CD4-positive, alpha-beta T cell (primary cell): ENCODE results near the gene SGIP1. TPM values are rescaled to one million over a fixed set of nuclear protein-coding genes. Genes with fewer than 3 reads are reported as not detected.

Experiments used
- ATAC-seq: fragments of 200-7000 bp; cut with Tn5 transposase; one replicate; pipeline ENCODE4 v1.10.0; 2022; ENCODE audit warnings: mild to moderate bottlenecking; ENCODE audit not compliant: poor library complexity
- CTCF ChIA-PET: fragments of 350-600 bp; sonication (Branson Sonifier 250); formaldehyde crosslinking; loops from one replicate; lab custom pipeline; 2021; ENCODE audit warnings: antibody characterized with exemption, inconsistent platforms; lab: Charles Lee
- POLR2A ChIA-PET: fragments of 350-600 bp; sonication (Branson Sonifier 250); formaldehyde crosslinking; loops from one replicate; lab custom pipeline; 2021; ENCODE audit warnings: antibody characterized with exemption, inconsistent platforms; lab: Charles Lee
- DNase-seq, 14 experiments: peaks; one replicate each; pipeline ENCODE4 v3.0.0-alpha.2; 2013 to 2020; ENCODE audit warnings: mixed read lengths in 2 of 14
- H3K27ac ChIP-seq, 2 donors: one replicate each; pipeline versions ENCODE4 v1.5.1 to v1.7.0; 2013; ENCODE audit warnings: low read length in 2 of 2, low read depth in 1 of 2, mild to moderate bottlenecking in 1 of 2
- H3K27me3 ChIP-seq, 2 experiments: 1 replicate in 1 of 2; 2 replicates in 1 of 2; pipeline versions ENCODE4 v1.6.1 to v1.7.0; 2013; ENCODE audit warnings: low read length in 2 of 2, control low read depth in 1 of 2, mild to moderate bottlenecking in 1 of 2, moderate library complexity in 1 of 2; ENCODE audit not compliant: insufficient read depth in 2 of 2, control insufficient read depth in 1 of 2
- H3K36me3 ChIP-seq: one replicate; pipeline ENCODE4 v1.6.1; 2013; ENCODE audit warnings: low read length, control low read depth; ENCODE audit not compliant: insufficient read depth
- H3K4me1 ChIP-seq: one replicate; pipeline ENCODE4 v1.6.1; 2013; ENCODE audit warnings: low read length, control low read depth; ENCODE audit not compliant: insufficient read depth
- H3K4me3 ChIP-seq: one replicate; pipeline ENCODE4 v1.5.1; 2013; ENCODE audit warnings: mild to moderate bottlenecking, low read length, moderate library complexity
- H3K9me3 ChIP-seq, 2 experiments: 1 replicate in 1 of 2; 2 replicates in 1 of 2; pipeline versions ENCODE4 v1.6.1 to v1.7.0; 2013; ENCODE audit warnings: low read length in 2 of 2, mild to moderate bottlenecking in 2 of 2, control low read depth in 1 of 2, moderate library complexity in 1 of 2; ENCODE audit not compliant: control insufficient read depth in 1 of 2, insufficient read depth in 1 of 2
- H3K27ac Mint-ChIP-seq: one replicate; pipeline ENCODE4 v1.8.0; 2020; ENCODE audit warnings: mixed read lengths
- H3K27me3 Mint-ChIP-seq: one replicate; pipeline ENCODE4 v1.8.0; 2021; ENCODE audit warnings: mixed read lengths
- H3K36me3 Mint-ChIP-seq: one replicate; pipeline ENCODE4 v1.8.0; 2021; ENCODE audit warnings: low read depth, mixed read lengths
- H3K4me1 Mint-ChIP-seq: one replicate; pipeline ENCODE4 v1.8.0; 2021; ENCODE audit warnings: low read depth, mixed read lengths
- H3K4me3 Mint-ChIP-seq: one replicate; pipeline ENCODE4 v1.8.0; 2020; ENCODE audit warnings: mild to moderate bottlenecking, mixed read lengths
- H3K9me3 Mint-ChIP-seq: one replicate; pipeline ENCODE4 v1.8.0; 2020; ENCODE audit warnings: mixed read lengths
- CTCF ChIP-seq: fragments of 200-600 bp; IDR thresholded peaks from one replicate; pipeline ENCODE4 v1.8.0; 2022; ENCODE audit warnings: antibody characterized with exemption, mild to moderate bottlenecking
- intact Hi-C, 2 experiments: fragments of 100-400 bp; cut with DNase I in 1 of 2; cut with micrococcal nuclease in 1 of 2; formaldehyde crosslinking; loops; one replicate each; pipeline versions ENCODE4 v1.15.1 to v1.9.0; 2023 to 2025; cut with DNase I, micrococcal nuclease
- total RNA-seq, 174 experiments: library from RNA in 2 of 174; stranded (reverse) in 2 of 174; gene quantifications; one replicate each; pipeline ENCODE4 v1.2.3 and lab custom pipeline; 2021 to 2026

SGIP1 gene
- total RNA-seq, 2 experiments from 2014 or later = 0.84 TPM; not detected in 1

- Histone ChIP-seq H3K27me3 (no peaks in the 10 kb centered on the region), H3K4me3 (no peak overlapping the region), H3K27ac (no peak overlapping the region), H3K36me3 (no peaks in the 10 kb centered on the region), H3K9me3 (no peaks in the 10 kb centered on the region), H3K4me1 (no peaks in the 10 kb centered on the region)
- no peaks in the 10 kb centered on the region for H3K9me3 Mint-ChIP-seq
- DNase-seq (no peak), ATAC-seq (no peak)
- no peak for TF ChIP-seq CTCF
- CTCF ChIA-PET = interaction anchor here (0.6 kb wide), 1 partner anchor 727 kb away, joined by 3 read pairs; no protein-coding TSS in a partner anchor
- POLR2A ChIA-PET = no interaction called here
- no peaks in the 10 kb centered on the region for H3K4me1 Mint-ChIP-seq
- intact Hi-C loops = no loop called here
- H3K4me3 Mint-ChIP-seq = no peak overlapping the region
- no peaks in the 10 kb centered on the region for H3K36me3 Mint-ChIP-seq
- peaks cover 14% of the 10 kb centered on the region for H3K27me3 Mint-ChIP-seq
- no peak overlapping the region for H3K27ac Mint-ChIP-seq
Measured at GRCh38 chr1:66540434-66541032, 6.6 kb downstream of the SGIP1 start.

GRCh38 chr1:66542314-66542713 is 8.4 kb downstream of the SGIP1 start:
- DNase-seq (no peak), ATAC-seq (no peak)
- intact Hi-C loops = no loop called here
- H3K27ac ChIP-seq = no peak overlapping the region
- no peak overlapping the region for H3K4me3 ChIP-seq
- H3K9me3 Mint-ChIP-seq = no peaks in the 10 kb centered on the region
- no peaks in the 10 kb centered on the region for H3K4me1 Mint-ChIP-seq
- H3K27me3 ChIP-seq = no peaks in the 10 kb centered on the region
- no peak overlapping the region for H3K27ac Mint-ChIP-seq
- H3K4me3 Mint-ChIP-seq = no peak overlapping the region
- H3K27me3 Mint-ChIP-seq = peaks cover 10% of the 10 kb centered on the region
- no peaks in the 10 kb centered on the region for H3K36me3 Mint-ChIP-seq
- no peaks in the 10 kb centered on the region for H3K9me3 ChIP-seq
- no peaks in the 10 kb centered on the region for H3K36me3 ChIP-seq
- no peaks in the 10 kb centered on the region for H3K4me1 ChIP-seq
- POLR2A ChIA-PET = no interaction called here
- CTCF ChIA-PET = no interaction called here
- TF ChIP-seq CTCF = no peak

- Histone ChIP-seq H3K27ac (no peak overlapping the region), H3K4me3 (no peak overlapping the region), H3K36me3 (no peaks in the 10 kb centered on the region), H3K9me3 (no peaks in the 10 kb centered on the region), H3K4me1 (no peaks in the 10 kb centered on the region), H3K27me3 (no peaks in the 10 kb centered on the region)
- ChIA-PET POLR2A (no interaction called here), CTCF (no interaction called here)
- Mint-ChIP-seq H3K9me3 (no peaks in the 10 kb centered on the region), H3K4me3 (no peak overlapping the region), H3K27ac (no peak overlapping the region), H3K27me3 (peaks cover 10% of the 10 kb centered on the region), H3K4me1 (no peaks in the 10 kb centered on the region), H3K36me3 (no peaks in the 10 kb centered on the region)
- intact Hi-C loops = no loop called here
- no peak for DNase-seq
- TF ChIP-seq CTCF = no peak
- no peak for ATAC-seq
Measured at GRCh38 chr1:66542811-66543767, 9.1 kb downstream of the SGIP1 start.
